ENCODE data around the gene C16orf95.
"Not testable (repeated sequence)": the region's sequence is repeated elsewhere in the genome, so short reads cannot be mapped to it uniquely, and the experiment has no call there.

DNA sequence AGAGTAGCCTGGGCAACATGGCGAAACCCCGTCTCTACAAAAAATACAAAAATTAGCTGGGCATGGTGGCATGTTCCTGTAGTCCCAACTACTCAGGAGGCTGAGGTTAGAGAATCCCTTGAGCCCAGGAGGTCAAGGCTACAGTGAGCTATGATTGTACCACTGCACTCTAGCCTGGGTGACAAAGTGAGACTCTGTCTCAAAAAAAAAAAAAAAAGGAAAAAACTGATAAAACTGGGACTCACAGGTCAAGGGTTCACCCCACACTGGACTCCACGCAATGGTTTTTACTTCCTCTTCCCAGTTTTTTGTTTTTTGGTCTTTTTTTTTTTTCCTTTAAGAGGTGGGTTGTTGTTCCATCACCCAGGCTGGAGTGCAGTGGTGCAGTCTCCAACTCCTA lies 58.5 kb downstream of the C16orf95 start:
- TF ChIP-seq, protein P1, sequence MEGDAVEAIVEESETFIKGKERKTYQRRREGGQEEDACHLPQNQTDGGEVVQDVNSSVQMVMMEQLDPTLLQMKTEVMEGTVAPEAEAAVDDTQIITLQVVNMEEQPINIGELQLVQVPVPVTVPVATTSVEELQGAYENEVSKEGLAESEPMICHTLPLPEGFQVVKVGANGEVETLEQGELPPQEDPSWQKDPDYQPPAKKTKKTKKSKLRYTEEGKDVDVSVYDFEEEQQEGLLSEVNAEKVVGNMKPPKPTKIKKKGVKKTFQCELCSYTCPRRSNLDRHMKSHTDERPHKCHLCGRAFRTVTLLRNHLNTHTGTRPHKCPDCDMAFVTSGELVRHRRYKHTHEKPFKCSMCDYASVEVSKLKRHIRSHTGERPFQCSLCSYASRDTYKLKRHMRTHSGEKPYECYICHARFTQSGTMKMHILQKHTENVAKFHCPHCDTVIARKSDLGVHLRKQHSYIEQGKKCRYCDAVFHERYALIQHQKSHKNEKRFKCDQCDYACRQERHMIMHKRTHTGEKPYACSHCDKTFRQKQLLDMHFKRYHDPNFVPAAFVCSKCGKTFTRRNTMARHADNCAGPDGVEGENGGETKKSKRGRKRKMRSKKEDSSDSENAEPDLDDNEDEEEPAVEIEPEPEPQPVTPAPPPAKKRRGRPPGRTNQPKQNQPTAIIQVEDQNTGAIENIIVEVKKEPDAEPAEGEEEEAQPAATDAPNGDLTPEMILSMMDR (IDR thresholded peaks at IDR 0.05), result not testable (repeated sequence)
- not testable (repeated sequence) for TF ChIP-seq POLR2A (IDR thresholded peaks at IDR 0.05)
